Lung (tissue), 12 donors: ENCODE results near the gene SIN3A. TPM values are rescaled to one million over a fixed set of nuclear protein-coding genes. Genes with fewer than 3 reads are reported as not detected.

Source experiments
- ATAC-seq: fragments of 200-7000 bp; cut with Tn5 transposase; one replicate; pipeline ENCODE4 v1.9.1; 2020; ENCODE audit warnings: moderate number of reproducible peaks; ENCODE audit not compliant: insufficient read depth, low FRiP score
- DNase-seq, 3 donors: peaks; one replicate each; pipeline ENCODE4 v3.0.0-alpha.2; 2013 to 2017
- H3K27ac ChIP-seq, 2 donors: one replicate each; pipeline ENCODE4 v1.5.1; 2013; ENCODE audit warnings: mild to moderate bottlenecking in 2 of 2, moderate library complexity in 2 of 2, control low read depth in 1 of 2, inconsistent platforms in 1 of 2, low read depth in 1 of 2, low read length in 1 of 2
- H3K27me3 ChIP-seq, 3 donors: one replicate each; pipeline ENCODE4 v1.5.1; 2013; ENCODE audit warnings: low read length in 2 of 3; ENCODE audit not compliant: control insufficient read depth in 3 of 3, insufficient read depth in 3 of 3
- H3K36me3 ChIP-seq, 4 donors: one replicate each; pipeline ENCODE4 v1.5.1; 2013; ENCODE audit warnings: low read length in 4 of 4, mild to moderate bottlenecking in 1 of 4, moderate library complexity in 1 of 4; ENCODE audit not compliant: control insufficient read depth in 4 of 4, insufficient read depth in 4 of 4
- H3K4me1 ChIP-seq, 5 donors: one replicate each; pipeline ENCODE4 v1.5.1; 2013; ENCODE audit warnings: low read length in 5 of 5, mild to moderate bottlenecking in 2 of 5, moderate library complexity in 1 of 5; ENCODE audit not compliant: control insufficient read depth in 5 of 5, insufficient read depth in 5 of 5
- H3K4me3 ChIP-seq: one replicate; pipeline ENCODE4 v1.5.1; 2013; ENCODE audit warnings: mild to moderate bottlenecking, control low read depth, moderate library complexity
- H3K9ac ChIP-seq, 2 donors: one replicate each; pipeline ENCODE4 v1.5.1; 2013; ENCODE audit warnings: low read length in 2 of 2, control low read depth in 1 of 2; ENCODE audit not compliant: insufficient read depth in 1 of 2
- H3K9me3 ChIP-seq, 4 donors: one replicate each; pipeline ENCODE4 v1.5.1; 2013; ENCODE audit warnings: low read length in 3 of 4, mild to moderate bottlenecking in 1 of 4, moderate library complexity in 1 of 4; ENCODE audit not compliant: control insufficient read depth in 4 of 4, insufficient read depth in 3 of 4
- WGBS, 2 donors: extraction: QIAGEN DNeasy Blood & Tissue Kit; methylation state at CpG; one replicate each; pipeline ENCODE4 v1.1.7; 2013; 5-methylcytosine and 5-hydroxymethylcytosine counted together
- polyA plus RNA-seq, 2 donors: library from polyadenylated mRNA; stranded (reverse); fragments of 200-250 nt; gene quantifications; one replicate each; pipeline ENCODE4 v1.2.1, GENCODE V29; 2013
- total RNA-seq, 2 donors: library from RNA; depleted of rRNA in 1 of 2; stranded (reverse); fragments of >200 nt in 1 of 2; gene quantifications; one replicate each; pipeline ENCODE4 v1.2.1, GENCODE V29; 2014 to 2021
- TF ChIP-seq, protein P1 (sequence below): IDR thresholded peaks from 2 replicates; pipeline ENCODE4 v1.5.1; 2012; ENCODE audit warnings: mild to moderate bottlenecking; ENCODE audit errors: control extremely low read depth, extremely low read depth
- donor health status: control.
- donor health status: control.
- donor health status: Bipolar disorder and iron deficiency.
- donor health status: healthy.
- donor health status: DM: yes; HTN: yes; CAD: no.

SIN3A gene
- total and polyA plus RNA-seq, 4 donors: 9.8 to 86.1 (median 43.0) TPM

GRCh38 chr15:75339531-75340240, 111.8 kb downstream of the SIN3A start:
- DNase-seq: no peak

GRCh38 chr15:75338661-75339240, 112.7 kb downstream of the SIN3A start:
- no peak overlapping the region for H3K4me3 ChIP-seq
- no peak for DNase-seq
- peaks cover 0 to 11% (median 2%) of the 10 kb centered on the region in 4 donors for H3K36me3 ChIP-seq
- H3K27me3 ChIP-seq: no peaks in the 10 kb centered on the region
- H3K4me1 ChIP-seq: peaks cover 0 to 13% (median 4%) of the 10 kb centered on the region in 5 donors
- ATAC-seq: no peak
- WGBS, 2 donors: 92 to 93% methylated on average over 10 to 11 of the region's 11 CpGs
- H3K9ac ChIP-seq: no peak overlapping the region
- TF ChIP-seq, protein P1, sequence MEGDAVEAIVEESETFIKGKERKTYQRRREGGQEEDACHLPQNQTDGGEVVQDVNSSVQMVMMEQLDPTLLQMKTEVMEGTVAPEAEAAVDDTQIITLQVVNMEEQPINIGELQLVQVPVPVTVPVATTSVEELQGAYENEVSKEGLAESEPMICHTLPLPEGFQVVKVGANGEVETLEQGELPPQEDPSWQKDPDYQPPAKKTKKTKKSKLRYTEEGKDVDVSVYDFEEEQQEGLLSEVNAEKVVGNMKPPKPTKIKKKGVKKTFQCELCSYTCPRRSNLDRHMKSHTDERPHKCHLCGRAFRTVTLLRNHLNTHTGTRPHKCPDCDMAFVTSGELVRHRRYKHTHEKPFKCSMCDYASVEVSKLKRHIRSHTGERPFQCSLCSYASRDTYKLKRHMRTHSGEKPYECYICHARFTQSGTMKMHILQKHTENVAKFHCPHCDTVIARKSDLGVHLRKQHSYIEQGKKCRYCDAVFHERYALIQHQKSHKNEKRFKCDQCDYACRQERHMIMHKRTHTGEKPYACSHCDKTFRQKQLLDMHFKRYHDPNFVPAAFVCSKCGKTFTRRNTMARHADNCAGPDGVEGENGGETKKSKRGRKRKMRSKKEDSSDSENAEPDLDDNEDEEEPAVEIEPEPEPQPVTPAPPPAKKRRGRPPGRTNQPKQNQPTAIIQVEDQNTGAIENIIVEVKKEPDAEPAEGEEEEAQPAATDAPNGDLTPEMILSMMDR: no peak
- H3K9me3 ChIP-seq: no peaks in the 10 kb centered on the region
- no peak overlapping the region for H3K27ac ChIP-seq

More at GRCh38 chr15:75339531-75340240, 111.8 kb downstream of the SIN3A start:
- ATAC-seq: no peak
- WGBS, 2 donors: 95 to 100% methylated on average over 13 of the region's 13 CpGs
- Histone ChIP-seq H3K27ac (no peak overlapping the region), H3K4me3 (no peak overlapping the region), H3K9me3 (no peaks in the 10 kb centered on the region), H3K9ac (no peak overlapping the region), H3K4me1 (peaks cover 0 to 13% (median 4%) of the 10 kb centered on the region in 5 donors), H3K36me3 (peaks cover 0 to 11% (median 2%) of the 10 kb centered on the region in 4 donors), H3K27me3 (no peaks in the 10 kb centered on the region)
- TF ChIP-seq, protein P1: no peak

GRCh38 chr15:75335705-75336355, 115.7 kb downstream of the SIN3A start, which contains the start of gene COMMD4:
COMMD4 (plus strand) TSS chr15:75336063; CDS start chr15:75336090, 27 bp downstream.
- Histone ChIP-seq H3K4me3 (peak within 1 kb of the TSS; percentile 95), H3K9me3 (no peaks in the 10 kb centered on the region), H3K36me3 (peaks cover 0 to 11% (median 0%) of the 10 kb centered on the region in 4 donors), H3K27me3 (no peaks in the 10 kb centered on the region), H3K9ac (peak within 1 kb of the TSS; percentile 55), H3K4me1 (peaks cover 0 to 13% (median 4%) of the 10 kb centered on the region in 5 donors), H3K27ac (peak within 1 kb of the TSS; percentile 69 to 76)
- TF ChIP-seq, protein P1: no peak
- WGBS, 2 donors: 0% methylated on average over 39 to 42 of the region's 42 CpGs
- ATAC-seq: peak; percentile 90
- DNase-seq: peak; percentile 97 to 98 (median 98)
